IMR-90 (cell line): ENCODE results near the gene CLDN6. TPM values are rescaled to one million over a fixed set of nuclear protein-coding genes. Genes with fewer than 3 reads are reported as not detected.

Experiments used
- ATAC-seq: fragments of 200-7000 bp; cut with Tn5 transposase; 2 replicates; pipeline ENCODE4 v1.9.1; 2020; ENCODE audit warnings: low read depth, mild to moderate bottlenecking, moderate library complexity
- BruUV-seq: library from RNA; stranded (reverse); fragments of 400-500 nt; replicated peaks from 2 replicates; lab custom pipeline; 2021; lab: Mats Ljungman, UMichigan
- CTCF ChIA-PET: fragments of 300-600 bp; formaldehyde crosslinking; extraction: SDS; loops from one replicate; lab custom pipeline; 2021; ENCODE audit warnings: antibody characterized with exemption; lab: Yijun Ruan, JAX
- POLR2A ChIA-PET: fragments of 300-600 bp; sonication (Branson Sonifier 250); formaldehyde crosslinking; loops from one replicate; lab custom pipeline; 2022; ENCODE audit warnings: antibody characterized with exemption; ENCODE audit not compliant: unreplicated experiment; lab: Charles Lee
- DNase-seq: peaks from one replicate; pipeline ENCODE4 v3.0.0; 2013
- H2AFZ ChIP-seq: replicated peaks from 2 replicates; pipeline ENCODE3; 2013; ENCODE audit warnings: low read length, mild to moderate bottlenecking; ENCODE audit not compliant: poor library complexity
- H2AK5ac ChIP-seq: 2 replicates; pipeline ENCODE4 v1.6.1; 2013; ENCODE audit warnings: low read depth, low read length, inconsistent platforms
- H2AK9ac ChIP-seq: replicated peaks from 2 replicates; pipeline ENCODE3; 2013; ENCODE audit warnings: mild to moderate bottlenecking, low read depth, low read length, moderate library complexity; ENCODE audit not compliant: poor library complexity
- H2BK120ac ChIP-seq: 2 replicates; pipeline ENCODE4 v1.6.1; 2013; ENCODE audit warnings: low read depth, low read length, inconsistent platforms
- H2BK15ac ChIP-seq: 3 replicates; pipeline ENCODE4 v1.6.1; 2013; ENCODE audit warnings: low read depth, low read length, inconsistent platforms
- H2BK20ac ChIP-seq: 2 replicates; pipeline ENCODE4 v1.6.1; 2013; ENCODE audit warnings: low read depth, mild to moderate bottlenecking, inconsistent platforms, low read length, moderate library complexity
- H2BK5ac ChIP-seq: 2 replicates; pipeline ENCODE4 v1.6.1; 2013; ENCODE audit warnings: mild to moderate bottlenecking, low read depth, low read length, inconsistent platforms; ENCODE audit not compliant: poor library complexity, severe bottlenecking
- H3K14ac ChIP-seq: replicated peaks from 2 replicates; pipeline ENCODE4 v1.6.1; 2013; ENCODE audit warnings: low read depth, low read length, inconsistent platforms
- H3K18ac ChIP-seq: 2 replicates; pipeline ENCODE4 v1.6.1; 2013; ENCODE audit warnings: low read depth, low read length, control low read depth
- H3K23ac ChIP-seq: 2 replicates; pipeline ENCODE4 v1.6.1; 2013; ENCODE audit warnings: low read depth, low read length, inconsistent platforms
- H3K27ac ChIP-seq: 2 replicates; pipeline ENCODE4 v1.5.1; 2013; ENCODE audit warnings: mild to moderate bottlenecking, control low read depth, low read length; ENCODE audit not compliant: insufficient read depth
- H3K27me3 ChIP-seq: 2 replicates; pipeline ENCODE4 v1.6.1; 2013; ENCODE audit warnings: low read length; ENCODE audit not compliant: control insufficient read depth, insufficient read depth
- H3K36me3 ChIP-seq: 2 replicates; pipeline ENCODE4 v1.6.1; 2013; ENCODE audit warnings: low read length, mixed read lengths; ENCODE audit not compliant: control insufficient read depth, insufficient read depth
- H3K4ac ChIP-seq: 2 replicates; pipeline ENCODE4 v1.6.1; 2013; ENCODE audit warnings: low read depth, low read length, inconsistent platforms
- H3K4me1 ChIP-seq: 2 replicates; pipeline ENCODE4 v1.6.1; 2013; ENCODE audit warnings: low read length, mixed read lengths; ENCODE audit not compliant: control insufficient read depth, insufficient read depth
- H3K4me2 ChIP-seq: 2 replicates; pipeline ENCODE4 v1.6.1; 2013; ENCODE audit warnings: low read depth, mild to moderate bottlenecking, control low read depth, low read length, moderate library complexity
- H3K4me3 ChIP-seq: 2 replicates; pipeline ENCODE4 v1.5.1; 2013; ENCODE audit warnings: low read depth, mild to moderate bottlenecking, control low read depth, low read length, moderate library complexity; ENCODE audit not compliant: insufficient read depth
- H3K56ac ChIP-seq: 2 replicates; pipeline ENCODE4 v1.6.1; 2013; ENCODE audit warnings: low read length, inconsistent platforms; ENCODE audit not compliant: insufficient read depth; ENCODE audit errors: extremely low read depth
- H3K79me1 ChIP-seq, 2 experiments: 2 replicates each; pipeline ENCODE4 v1.6.1; 2013; ENCODE audit warnings: low read length in 2 of 2, inconsistent platforms in 1 of 2, low read depth in 1 of 2
- H3K9ac ChIP-seq: 2 replicates; pipeline ENCODE4 v1.6.1; 2013; ENCODE audit warnings: low read depth, low read length, control low read depth
- H3K9me1 ChIP-seq: 2 replicates; pipeline ENCODE4 v1.6.1; 2013; ENCODE audit warnings: low read length, inconsistent platforms; ENCODE audit not compliant: insufficient read depth
- H3K9me3 ChIP-seq: 2 replicates; pipeline ENCODE4 v1.6.1; 2013; ENCODE audit warnings: low read length; ENCODE audit not compliant: control insufficient read depth, insufficient read depth
- H4K20me1 ChIP-seq: 2 replicates; pipeline ENCODE4 v1.6.1; 2013; ENCODE audit warnings: low read length, inconsistent platforms; ENCODE audit not compliant: insufficient read depth
- H4K5ac ChIP-seq: 2 replicates; pipeline ENCODE4 v1.6.1; 2013; ENCODE audit warnings: mild to moderate bottlenecking, low read depth, low read length, control low read depth
- H4K8ac ChIP-seq, 2 experiments: 2 replicates each; pipeline ENCODE4 v1.6.1; 2013; ENCODE audit warnings: low read depth in 2 of 2, low read length in 2 of 2, control low read depth in 1 of 2, inconsistent platforms in 1 of 2
- H4K91ac ChIP-seq: 2 replicates; pipeline ENCODE4 v1.6.1; 2013; ENCODE audit warnings: low read depth, low read length, inconsistent platforms; ENCODE audit not compliant: insufficient read depth
- BHLHE40 ChIP-seq: fragments of 150-350 bp; IDR thresholded peaks from 2 replicates; pipeline ENCODE4 v1.6.1; 2016; ENCODE audit warnings: mild to moderate bottlenecking, low read depth, low read length
- CEBPB ChIP-seq: IDR thresholded peaks from 2 replicates; pipeline ENCODE4 v1.6.1; 2012; ENCODE audit warnings: low read depth, low read length, improper control_type of control experiment
- CHD1 ChIP-seq: IDR thresholded peaks from 2 replicates; pipeline ENCODE4 v1.6.1; 2012; ENCODE audit warnings: low read depth, low read length, improper control_type of control experiment
- CTCF ChIP-seq: conservative IDR thresholded peaks from 2 replicates; pipeline ENCODE4 v1.5.1; 2012; ENCODE audit warnings: mild to moderate bottlenecking, low read depth, low read length, improper control_type of control experiment
- ELK1 ChIP-seq: fragments of 150-350 bp; IDR thresholded peaks from 2 replicates; pipeline ENCODE4 v1.6.1; 2016; ENCODE audit warnings: low read depth, mild to moderate bottlenecking, low read length, moderate library complexity, borderline replicate concordance
- FOS ChIP-seq: fragments of 150-350 bp; IDR thresholded peaks from 2 replicates; pipeline ENCODE4 v1.6.1; 2016; ENCODE audit warnings: low read depth, low read length
- MAFK ChIP-seq: IDR thresholded peaks from 2 replicates; pipeline ENCODE4 v1.6.1; 2012; ENCODE audit warnings: low read depth, low read length, improper control_type of control experiment
- MXI1 ChIP-seq: IDR thresholded peaks from 2 replicates; pipeline ENCODE4 v1.6.1; 2012; ENCODE audit warnings: low read depth, mild to moderate bottlenecking, low read length, moderate library complexity, borderline replicate concordance
- NFE2L2 ChIP-seq: fragments of 150-350 bp; IDR thresholded peaks from 2 replicates; pipeline ENCODE4 v1.6.1; 2016; ENCODE audit warnings: low read depth, mild to moderate bottlenecking, low read length
- POLR2A ChIP-seq: IDR thresholded peaks from 2 replicates; pipeline ENCODE4 v1.6.1; 2012; ENCODE audit warnings: mild to moderate bottlenecking, low read depth, low read length
- RAD21 ChIP-seq: IDR thresholded peaks from 2 replicates; pipeline ENCODE4 v1.6.1; 2012; ENCODE audit warnings: low read length, improper control_type of control experiment
- RCOR1 ChIP-seq: IDR thresholded peaks from 2 replicates; pipeline ENCODE4 v1.6.1; 2012; ENCODE audit warnings: mild to moderate bottlenecking, low read length, improper control_type of control experiment; ENCODE audit not compliant: insufficient replicate concordance
- RFX5 ChIP-seq: IDR thresholded peaks from 2 replicates; pipeline ENCODE4 v1.8.0; 2012; ENCODE audit warnings: low read depth, mild to moderate bottlenecking, low read length, moderate library complexity
- SMC3 ChIP-seq: fragments of 150-350 bp; IDR thresholded peaks from 2 replicates; pipeline ENCODE4 v1.6.1; 2016; ENCODE audit warnings: low read depth, mild to moderate bottlenecking, antibody characterized with exemption, low read length, moderate library complexity
- USF2 ChIP-seq: fragments of 150-350 bp; IDR thresholded peaks from 2 replicates; pipeline ENCODE4 v1.6.1; 2017; ENCODE audit warnings: mild to moderate bottlenecking, antibody characterized with exemption, low read length, low read depth
- WGBS, 2 experiments: methylation state at CpG; one replicate each; pipeline versions ENCODE4 v1.1.5 to v1.1.7; 2013; ENCODE audit warnings: missing lambda C conversion rate in 2 of 2; ENCODE audit not compliant: insufficient read length in 1 of 2; ENCODE audit errors: extremely low coverage in 2 of 2; 5-methylcytosine and 5-hydroxymethylcytosine counted together
- dilution Hi-C: fragments of 300-500 bp; cut with HindIII; formaldehyde crosslinking; loops from one replicate; pipeline ENCODE4 v1.14.3; 2018; ENCODE audit warnings: low sequenced_read_pairs; ENCODE audit not compliant: unreplicated experiment
- in situ Hi-C: fragments of 300-500 bp; cut with MboI; formaldehyde crosslinking; loops from 3 replicates; pipeline ENCODE4 v1.14.3; 2019; ENCODE audit warnings: low sequenced_read_pairs, inconsistent platforms, mixed read lengths
- intact Hi-C: fragments of 100-400 bp; cut with micrococcal nuclease; formaldehyde crosslinking; loops from 2 replicates; pipeline ENCODE4 v1.10.0; 2022
- polyA plus RNA-seq, 3 experiments: library from polyadenylated mRNA; depleted of rRNA; stranded (reverse); fragments of >200 nt; gene quantifications; 2 replicates each; pipeline ENCODE4 v1.2.3, GENCODE V29; 2012; ENCODE audit warnings: low replicate concordance in 1 of 3
- total RNA-seq: library from RNA; depleted of rRNA; stranded (reverse); fragments of >200 nt; gene quantifications from 2 replicates; pipeline ENCODE4 v1.2.3, GENCODE V29; 2012

Gene CLDN6
- total and polyA plus RNA-seq, 2 of the 4 experiments (the other 2 are of a cell fraction) = 0.14 TPM; not detected in 1

DNA sequence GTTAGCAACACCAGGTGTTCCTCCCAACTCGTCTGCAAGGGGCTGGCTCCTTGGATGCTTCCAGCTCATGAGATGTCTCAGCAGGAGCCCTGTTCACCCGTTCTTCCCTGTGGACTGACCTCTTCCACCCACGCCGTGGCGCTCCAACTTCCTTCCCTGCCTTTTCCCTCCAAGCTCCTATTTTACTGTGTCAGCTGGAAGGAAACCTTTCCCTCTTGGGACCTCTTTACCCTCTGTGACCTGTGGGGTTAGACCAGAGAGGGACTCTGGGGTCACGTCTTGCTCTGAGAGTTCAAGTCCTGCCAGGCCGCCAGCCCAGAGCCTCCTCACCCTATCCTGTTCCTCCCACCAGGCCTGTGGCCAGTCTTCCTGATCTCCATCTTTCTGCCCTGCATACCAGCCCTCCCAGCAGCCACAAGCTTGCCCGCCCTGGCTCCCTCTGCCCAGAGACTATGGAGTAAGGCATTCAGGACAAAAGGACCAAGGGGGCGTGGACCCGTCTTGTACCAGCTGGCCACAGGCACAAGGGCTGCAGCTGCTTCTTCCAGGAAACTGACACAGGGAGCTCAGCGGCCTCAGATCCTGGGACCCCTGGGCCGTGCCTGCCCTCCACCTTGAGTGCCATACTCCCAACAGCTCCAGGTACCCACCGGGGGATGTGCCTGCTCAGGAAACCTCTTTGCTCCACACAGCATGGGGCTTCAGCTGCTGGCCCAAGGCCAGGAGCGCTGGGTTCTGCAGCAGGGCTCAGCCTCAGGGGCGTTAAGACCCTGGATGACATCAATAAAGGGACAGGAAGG is 45.8 kb downstream of the CLDN6 start:
- Histone ChIP-seq H2AFZ (no peak overlapping the region), H3K4me2 (no peak overlapping the region), H3K9me3 (no peaks in the 10 kb centered on the region), H3K14ac (no peak overlapping the region), H3K27ac (no peak overlapping the region), H2BK5ac (no peak overlapping the region), H2BK20ac (no peak overlapping the region), H3K56ac (no peak overlapping the region), H2AK9ac (no peak overlapping the region), H3K4ac (no peak overlapping the region), H2BK120ac (no peak overlapping the region), H4K91ac (no peak overlapping the region), H2AK5ac (no peak overlapping the region), H3K79me1 (peaks cover 5 to 26% of the 10 kb centered on the region in 2 experiments; a peak in 3 of 4 replicates), H4K5ac (no peak overlapping the region), H2BK15ac (no peak overlapping the region), H3K9me1 (peaks cover 17% of the 10 kb centered on the region), H3K27me3 (peaks cover 4% of the 10 kb centered on the region; the same call in 1 of the 2 replicates), H3K18ac (no peak overlapping the region), H4K8ac (no peak overlapping the region), H3K23ac (no peak overlapping the region), H3K9ac (no peak overlapping the region), H3K4me3 (no peak overlapping the region), H3K36me3 (peaks cover 2% of the 10 kb centered on the region; the same call in 1 of the 2 replicates), H3K4me1 (peaks cover 3% of the 10 kb centered on the region; the same call in 1 of the 2 replicates), H4K20me1 (peaks cover 24% of the 10 kb centered on the region)
- in situ Hi-C loops = no loop called here
- ATAC-seq (no peak), DNase-seq (no peak)
- WGBS, 2 experiments = 85% methylated on average over 9 of the region's 15 CpGs; no CpG with 5 or more reads in 1 of the 2 experiments
- POLR2A ChIA-PET = no interaction called here
- dilution Hi-C loops = no loop called here
- CTCF ChIA-PET = interaction anchor here (0.6 kb wide), 1 partner anchor 14 kb away, joined by 3 read pairs; no protein-coding TSS in a partner anchor
- intact Hi-C loops = no loop called here
- BruUV-seq = no TSS peak
- TF ChIP-seq SMC3 = no peak
- no peak for TF ChIP-seq CEBPB
- no peak for TF ChIP-seq POLR2A
- TF ChIP-seq ELK1 = no peak
- no peak for TF ChIP-seq MXI1
- no peak for TF ChIP-seq RAD21
- TF ChIP-seq BHLHE40 = no peak
- no peak for TF ChIP-seq USF2
- TF ChIP-seq RCOR1 = no peak
- no peak for TF ChIP-seq NFE2L2
- no peak for TF ChIP-seq CTCF
- no peak for TF ChIP-seq RFX5
- TF ChIP-seq FOS = no peak
- TF ChIP-seq CHD1 = no peak
- TF ChIP-seq MAFK = no peak
